IMR-90 (cell line): ENCODE measurements around the gene B4GALT5. TPM values are rescaled to one million over a fixed set of nuclear protein-coding genes. Genes with fewer than 3 reads are reported as not detected.

Source experiments
- ATAC-seq: fragments of 200-7000 bp; cut with Tn5 transposase; 2 replicates; pipeline ENCODE4 v1.9.1; 2020; ENCODE audit warnings: low read depth, mild to moderate bottlenecking, moderate library complexity
- BruUV-seq: library from RNA; stranded (reverse); fragments of 400-500 nt; replicated peaks from 2 replicates; lab custom pipeline; 2021; lab: Mats Ljungman, UMichigan
- CTCF ChIA-PET: fragments of 300-600 bp; formaldehyde crosslinking; extraction: SDS; loops from one replicate; lab custom pipeline; 2021; ENCODE audit warnings: antibody characterized with exemption; lab: Yijun Ruan, JAX
- POLR2A ChIA-PET: fragments of 300-600 bp; sonication (Branson Sonifier 250); formaldehyde crosslinking; loops from one replicate; lab custom pipeline; 2022; ENCODE audit warnings: antibody characterized with exemption; ENCODE audit not compliant: unreplicated experiment; lab: Charles Lee
- DNase-seq: peaks from one replicate; pipeline ENCODE4 v3.0.0; 2013
- H2AFZ ChIP-seq: replicated peaks from 2 replicates; pipeline ENCODE3; 2013; ENCODE audit warnings: low read length, mild to moderate bottlenecking; ENCODE audit not compliant: poor library complexity
- H2AK5ac ChIP-seq: 2 replicates; pipeline ENCODE4 v1.6.1; 2013; ENCODE audit warnings: low read depth, low read length, inconsistent platforms
- H2AK9ac ChIP-seq: replicated peaks from 2 replicates; pipeline ENCODE3; 2013; ENCODE audit warnings: mild to moderate bottlenecking, low read depth, low read length, moderate library complexity; ENCODE audit not compliant: poor library complexity
- H2BK120ac ChIP-seq: 2 replicates; pipeline ENCODE4 v1.6.1; 2013; ENCODE audit warnings: low read depth, low read length, inconsistent platforms
- H2BK15ac ChIP-seq: 3 replicates; pipeline ENCODE4 v1.6.1; 2013; ENCODE audit warnings: low read depth, low read length, inconsistent platforms
- H2BK20ac ChIP-seq: 2 replicates; pipeline ENCODE4 v1.6.1; 2013; ENCODE audit warnings: low read depth, mild to moderate bottlenecking, inconsistent platforms, low read length, moderate library complexity
- H2BK5ac ChIP-seq: 2 replicates; pipeline ENCODE4 v1.6.1; 2013; ENCODE audit warnings: mild to moderate bottlenecking, low read depth, low read length, inconsistent platforms; ENCODE audit not compliant: poor library complexity, severe bottlenecking
- H3K14ac ChIP-seq: replicated peaks from 2 replicates; pipeline ENCODE4 v1.6.1; 2013; ENCODE audit warnings: low read depth, low read length, inconsistent platforms
- H3K18ac ChIP-seq: 2 replicates; pipeline ENCODE4 v1.6.1; 2013; ENCODE audit warnings: low read depth, low read length, control low read depth
- H3K23ac ChIP-seq: 2 replicates; pipeline ENCODE4 v1.6.1; 2013; ENCODE audit warnings: low read depth, low read length, inconsistent platforms
- H3K27ac ChIP-seq: 2 replicates; pipeline ENCODE4 v1.5.1; 2013; ENCODE audit warnings: mild to moderate bottlenecking, control low read depth, low read length; ENCODE audit not compliant: insufficient read depth
- H3K27me3 ChIP-seq: 2 replicates; pipeline ENCODE4 v1.6.1; 2013; ENCODE audit warnings: low read length; ENCODE audit not compliant: control insufficient read depth, insufficient read depth
- H3K36me3 ChIP-seq: 2 replicates; pipeline ENCODE4 v1.6.1; 2013; ENCODE audit warnings: low read length, mixed read lengths; ENCODE audit not compliant: control insufficient read depth, insufficient read depth
- H3K4ac ChIP-seq: 2 replicates; pipeline ENCODE4 v1.6.1; 2013; ENCODE audit warnings: low read depth, low read length, inconsistent platforms
- H3K4me1 ChIP-seq: 2 replicates; pipeline ENCODE4 v1.6.1; 2013; ENCODE audit warnings: low read length, mixed read lengths; ENCODE audit not compliant: control insufficient read depth, insufficient read depth
- H3K4me2 ChIP-seq: 2 replicates; pipeline ENCODE4 v1.6.1; 2013; ENCODE audit warnings: low read depth, mild to moderate bottlenecking, control low read depth, low read length, moderate library complexity
- H3K4me3 ChIP-seq: 2 replicates; pipeline ENCODE4 v1.5.1; 2013; ENCODE audit warnings: low read depth, mild to moderate bottlenecking, control low read depth, low read length, moderate library complexity; ENCODE audit not compliant: insufficient read depth
- H3K56ac ChIP-seq: 2 replicates; pipeline ENCODE4 v1.6.1; 2013; ENCODE audit warnings: low read length, inconsistent platforms; ENCODE audit not compliant: insufficient read depth; ENCODE audit errors: extremely low read depth
- H3K79me1 ChIP-seq, 2 experiments: 2 replicates each; pipeline ENCODE4 v1.6.1; 2013; ENCODE audit warnings: low read length in 2 of 2, inconsistent platforms in 1 of 2, low read depth in 1 of 2
- H3K9ac ChIP-seq: 2 replicates; pipeline ENCODE4 v1.6.1; 2013; ENCODE audit warnings: low read depth, low read length, control low read depth
- H3K9me1 ChIP-seq: 2 replicates; pipeline ENCODE4 v1.6.1; 2013; ENCODE audit warnings: low read length, inconsistent platforms; ENCODE audit not compliant: insufficient read depth
- H3K9me3 ChIP-seq: 2 replicates; pipeline ENCODE4 v1.6.1; 2013; ENCODE audit warnings: low read length; ENCODE audit not compliant: control insufficient read depth, insufficient read depth
- H4K20me1 ChIP-seq: 2 replicates; pipeline ENCODE4 v1.6.1; 2013; ENCODE audit warnings: low read length, inconsistent platforms; ENCODE audit not compliant: insufficient read depth
- H4K5ac ChIP-seq: 2 replicates; pipeline ENCODE4 v1.6.1; 2013; ENCODE audit warnings: mild to moderate bottlenecking, low read depth, low read length, control low read depth
- H4K8ac ChIP-seq, 2 experiments: 2 replicates each; pipeline ENCODE4 v1.6.1; 2013; ENCODE audit warnings: low read depth in 2 of 2, low read length in 2 of 2, control low read depth in 1 of 2, inconsistent platforms in 1 of 2
- H4K91ac ChIP-seq: 2 replicates; pipeline ENCODE4 v1.6.1; 2013; ENCODE audit warnings: low read depth, low read length, inconsistent platforms; ENCODE audit not compliant: insufficient read depth
- BHLHE40 ChIP-seq: fragments of 150-350 bp; IDR thresholded peaks from 2 replicates; pipeline ENCODE4 v1.6.1; 2016; ENCODE audit warnings: mild to moderate bottlenecking, low read depth, low read length
- CEBPB ChIP-seq: IDR thresholded peaks from 2 replicates; pipeline ENCODE4 v1.6.1; 2012; ENCODE audit warnings: low read depth, low read length, improper control_type of control experiment
- CHD1 ChIP-seq: IDR thresholded peaks from 2 replicates; pipeline ENCODE4 v1.6.1; 2012; ENCODE audit warnings: low read depth, low read length, improper control_type of control experiment
- CTCF ChIP-seq: conservative IDR thresholded peaks from 2 replicates; pipeline ENCODE4 v1.5.1; 2012; ENCODE audit warnings: mild to moderate bottlenecking, low read depth, low read length, improper control_type of control experiment
- ELK1 ChIP-seq: fragments of 150-350 bp; IDR thresholded peaks from 2 replicates; pipeline ENCODE4 v1.6.1; 2016; ENCODE audit warnings: low read depth, mild to moderate bottlenecking, low read length, moderate library complexity, borderline replicate concordance
- FOS ChIP-seq: fragments of 150-350 bp; IDR thresholded peaks from 2 replicates; pipeline ENCODE4 v1.6.1; 2016; ENCODE audit warnings: low read depth, low read length
- MAFK ChIP-seq: IDR thresholded peaks from 2 replicates; pipeline ENCODE4 v1.6.1; 2012; ENCODE audit warnings: low read depth, low read length, improper control_type of control experiment
- MAZ ChIP-seq: IDR thresholded peaks from 2 replicates; pipeline ENCODE4 v1.6.1; 2012; ENCODE audit warnings: low read depth, mild to moderate bottlenecking, low read length, improper control_type of control experiment, moderate library complexity, borderline replicate concordance
- MXI1 ChIP-seq: IDR thresholded peaks from 2 replicates; pipeline ENCODE4 v1.6.1; 2012; ENCODE audit warnings: low read depth, mild to moderate bottlenecking, low read length, moderate library complexity, borderline replicate concordance
- NFE2L2 ChIP-seq: fragments of 150-350 bp; IDR thresholded peaks from 2 replicates; pipeline ENCODE4 v1.6.1; 2016; ENCODE audit warnings: low read depth, mild to moderate bottlenecking, low read length
- POLR2A ChIP-seq: IDR thresholded peaks from 2 replicates; pipeline ENCODE4 v1.6.1; 2012; ENCODE audit warnings: mild to moderate bottlenecking, low read depth, low read length
- RAD21 ChIP-seq: IDR thresholded peaks from 2 replicates; pipeline ENCODE4 v1.6.1; 2012; ENCODE audit warnings: low read length, improper control_type of control experiment
- RCOR1 ChIP-seq: IDR thresholded peaks from 2 replicates; pipeline ENCODE4 v1.6.1; 2012; ENCODE audit warnings: mild to moderate bottlenecking, low read length, improper control_type of control experiment; ENCODE audit not compliant: insufficient replicate concordance
- RFX5 ChIP-seq: IDR thresholded peaks from 2 replicates; pipeline ENCODE4 v1.8.0; 2012; ENCODE audit warnings: low read depth, mild to moderate bottlenecking, low read length, moderate library complexity
- USF2 ChIP-seq: fragments of 150-350 bp; IDR thresholded peaks from 2 replicates; pipeline ENCODE4 v1.6.1; 2017; ENCODE audit warnings: mild to moderate bottlenecking, antibody characterized with exemption, low read length, low read depth
- WGBS, 2 experiments: methylation state at CpG; one replicate each; pipeline versions ENCODE4 v1.1.5 to v1.1.7; 2013; ENCODE audit warnings: missing lambda C conversion rate in 2 of 2; ENCODE audit not compliant: insufficient read length in 1 of 2; ENCODE audit errors: extremely low coverage in 2 of 2; 5-methylcytosine and 5-hydroxymethylcytosine counted together
- dilution Hi-C: fragments of 300-500 bp; cut with HindIII; formaldehyde crosslinking; loops from one replicate; pipeline ENCODE4 v1.14.3; 2018; ENCODE audit warnings: low sequenced_read_pairs; ENCODE audit not compliant: unreplicated experiment
- in situ Hi-C: fragments of 300-500 bp; cut with MboI; formaldehyde crosslinking; loops from 3 replicates; pipeline ENCODE4 v1.14.3; 2019; ENCODE audit warnings: low sequenced_read_pairs, inconsistent platforms, mixed read lengths
- intact Hi-C: fragments of 100-400 bp; cut with micrococcal nuclease; formaldehyde crosslinking; loops from 2 replicates; pipeline ENCODE4 v1.10.0; 2022
- polyA plus RNA-seq, 3 experiments: library from polyadenylated mRNA; depleted of rRNA; stranded (reverse); fragments of >200 nt; gene quantifications; 2 replicates each; pipeline ENCODE4 v1.2.3, GENCODE V29; 2012; ENCODE audit warnings: low replicate concordance in 1 of 3
- total RNA-seq: library from RNA; depleted of rRNA; stranded (reverse); fragments of >200 nt; gene quantifications from 2 replicates; pipeline ENCODE4 v1.2.3, GENCODE V29; 2012

B4GALT5 gene
- total and polyA plus RNA-seq, 2 of the 4 experiments (the other 2 are of a cell fraction) = 11.3 to 20.4 TPM

- Histone ChIP-seq H2BK20ac (no peak overlapping the region), H3K4me1 (peaks cover 8% of the 10 kb centered on the region), H4K20me1 (no peaks in the 10 kb centered on the region), H3K9me1 (no peaks in the 10 kb centered on the region), H3K14ac (no peak overlapping the region), H4K91ac (no peak overlapping the region), H2AFZ (peak overlapping the region; percentile 40), H3K9me3 (no peaks in the 10 kb centered on the region), H3K27ac (no peak overlapping the region), H3K36me3 (no peaks in the 10 kb centered on the region), H2BK15ac (no peak overlapping the region), H3K4ac (no peak overlapping the region), H2BK5ac (no peak overlapping the region), H3K23ac (no peak overlapping the region), H3K56ac (no peak overlapping the region), H3K27me3 (no peaks in the 10 kb centered on the region), H2BK120ac (no peak overlapping the region; the same call in 1 of the 2 replicates), H4K5ac (no peak overlapping the region), H2AK9ac (no peak overlapping the region), H4K8ac (no peak overlapping the region), H2AK5ac (no peak overlapping the region), H3K18ac (no peak overlapping the region), H3K4me3 (no peak overlapping the region), H3K79me1 (no peaks in the 10 kb centered on the region), H3K9ac (no peak overlapping the region), H3K4me2 (no peak overlapping the region)
- DNase-seq (peak; percentile 41), ATAC-seq (no peak)
- CTCF ChIA-PET = interaction anchor here (1.0 to 1.6 kb wide), 2 partner anchors 61 kb away, joined by 4 read pairs; no protein-coding TSS in a partner anchor
- no TSS peak for BruUV-seq
- intact Hi-C loops = no loop called here
- WGBS, 2 experiments = 100% methylated on average over 2 of the region's 9 CpGs; no CpG with 5 or more reads in 1 of the 2 experiments
- POLR2A ChIA-PET = no interaction called here
- in situ Hi-C loops = loop anchor here (25.0 kb wide), 1 partner anchor 485 kb away; no protein-coding TSS in a partner anchor
- dilution Hi-C loops = no loop called here
- TF ChIP-seq CHD1 (no peak), MAZ (no peak), BHLHE40 (no peak), POLR2A (no peak), RAD21 (no peak), FOS (no peak), RFX5 (no peak), ELK1 (no peak), USF2 (no peak), RCOR1 (no peak), CEBPB (no peak), CTCF (no peak), MXI1 (no peak), NFE2L2 (no peak), MAFK (no peak)
Observed at GRCh38 chr20:49602345-49603208, 111.1 kb downstream of the B4GALT5 start.
